RCC 7860 (cell line): ENCODE data around the gene NNMT.

ENCODE experiments used
- DNase-seq: peaks from one replicate; pipeline ENCODE4 v3.0.0-alpha.2; 2015; ENCODE audit warnings: low spot score
- FAIRE-seq: peaks from 2 replicates; lab custom pipeline; 2012; peaks lifted over from hg19 to GRCh38; lab: Jason Lieb, UNC

Gene NNMT

DNA sequence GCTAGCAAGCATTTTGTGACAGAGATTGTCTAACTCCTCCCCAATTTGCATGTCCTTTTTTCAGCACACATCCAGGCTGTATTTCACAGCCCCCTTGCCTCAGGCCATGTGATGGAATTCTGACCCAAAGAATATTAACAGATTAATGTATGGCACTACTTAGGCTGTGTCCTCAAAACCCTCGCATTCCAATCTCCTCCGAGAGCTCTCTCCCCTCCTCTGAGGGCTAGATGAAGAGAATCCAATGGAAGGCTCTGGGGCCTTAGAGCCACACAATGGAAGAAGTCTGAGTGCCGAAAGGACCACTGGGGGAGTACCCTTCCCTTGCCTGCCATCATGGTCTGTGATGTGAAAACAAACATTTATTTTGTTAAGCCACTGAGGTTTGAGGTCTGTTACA is 13.7 kb upstream of the NNMT start:
- DNase-seq (no peak), FAIRE-seq (no peak)

DNA sequence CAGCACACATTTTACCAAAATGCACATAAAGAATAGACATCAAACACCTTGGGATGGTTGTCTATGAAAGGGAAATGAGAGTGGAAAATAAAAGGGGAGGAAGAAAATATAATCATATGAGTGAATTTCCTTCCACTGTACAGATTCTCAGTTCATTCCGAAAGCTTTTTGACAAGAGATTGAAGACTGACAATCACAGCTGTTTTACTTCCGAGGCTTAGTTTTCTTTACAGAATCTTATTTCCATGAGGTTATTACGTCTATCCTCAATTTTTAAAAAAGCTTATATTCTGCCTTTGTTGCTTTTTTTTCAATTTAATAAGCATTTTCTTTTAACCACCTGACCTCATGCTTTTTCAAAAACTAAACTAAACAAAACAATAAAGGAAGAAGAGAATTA is 12.8 kb upstream of the NNMT start:
- FAIRE-seq, result no peak
- no peak for DNase-seq

DNA sequence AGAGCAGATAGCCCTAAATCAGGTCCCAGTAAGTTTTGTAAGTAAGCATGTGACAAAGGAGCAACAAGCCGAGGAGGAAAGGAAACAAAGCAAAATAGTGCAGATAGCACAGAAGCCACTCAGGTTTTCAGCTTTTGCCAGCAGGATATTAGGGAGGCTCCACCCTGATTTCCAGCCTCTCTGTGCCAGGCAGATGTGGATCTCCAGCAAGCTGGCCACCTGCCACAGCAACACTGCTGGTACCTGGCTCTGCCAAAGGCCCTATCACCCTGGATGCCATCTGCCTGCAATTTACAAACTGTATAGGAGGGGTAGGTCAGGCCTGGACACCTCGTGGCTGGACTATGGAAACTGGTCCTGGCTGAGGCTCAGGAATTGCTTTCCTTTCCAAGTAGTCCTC is 12.2 kb upstream of the NNMT start:
- no peak for FAIRE-seq
- no peak for DNase-seq

DNA sequence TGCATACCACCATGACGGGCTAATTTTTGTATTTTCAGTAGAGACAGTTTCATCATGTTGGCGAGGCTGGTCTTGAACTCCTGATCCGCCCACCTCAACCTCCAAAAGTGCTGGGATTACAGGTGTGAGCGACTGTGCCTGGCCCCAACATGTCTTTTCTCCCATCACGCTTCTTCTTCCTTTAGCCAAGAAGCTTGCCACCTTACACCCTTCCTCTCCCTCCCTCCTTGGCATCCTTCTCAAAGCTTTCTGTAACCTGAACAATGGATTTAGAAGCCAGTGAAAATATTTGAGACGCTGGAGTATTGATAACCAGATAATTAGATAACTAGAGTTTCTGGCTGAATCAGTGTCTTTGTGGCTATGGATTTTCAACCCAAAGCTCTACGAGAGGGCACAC is 11.3 kb upstream of the NNMT start:
- FAIRE-seq (no peak), DNase-seq (no peak)

DNA sequence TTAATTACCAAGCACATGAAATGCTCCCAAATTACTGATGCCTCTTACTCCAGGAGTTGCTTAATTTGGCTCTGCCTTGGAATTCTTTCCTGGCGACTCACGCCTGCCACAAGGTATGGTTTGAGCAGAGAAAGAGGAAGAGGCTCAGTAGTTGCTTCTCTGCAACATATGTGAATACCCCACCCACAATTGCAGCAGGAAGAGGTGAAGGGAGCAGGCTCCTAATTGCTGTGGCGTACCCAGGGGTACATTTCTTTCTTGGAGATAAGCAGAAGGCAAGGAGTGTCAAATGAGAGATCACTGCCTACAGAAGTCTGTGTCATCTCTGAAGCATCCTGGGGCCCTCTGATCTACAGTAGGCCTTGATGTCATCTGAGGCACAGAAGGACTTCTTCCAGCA is 10.6 kb upstream of the NNMT start:
- DNase-seq (peak; percentile 30), FAIRE-seq (no peak)

DNA sequence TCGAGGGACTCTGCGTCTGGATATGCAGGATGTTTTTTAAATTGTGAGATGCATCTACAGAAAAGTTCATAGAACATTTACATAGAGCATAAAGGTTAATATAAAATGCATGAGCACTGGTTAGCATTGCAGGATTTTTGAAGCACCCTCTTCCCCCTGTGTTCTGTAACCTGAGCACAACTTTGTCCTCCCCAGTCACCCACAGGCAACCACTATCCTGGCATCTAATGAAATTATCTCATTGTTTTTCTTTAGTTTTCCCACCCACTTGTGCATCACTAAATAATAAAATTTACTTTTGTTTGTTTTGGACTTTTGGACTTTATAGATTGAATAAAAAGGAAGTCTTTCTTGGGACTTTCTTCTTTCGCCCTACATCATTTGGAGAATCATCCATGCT is 10.0 kb upstream of the NNMT start:
- DNase-seq (no peak), FAIRE-seq (no peak)

DNA sequence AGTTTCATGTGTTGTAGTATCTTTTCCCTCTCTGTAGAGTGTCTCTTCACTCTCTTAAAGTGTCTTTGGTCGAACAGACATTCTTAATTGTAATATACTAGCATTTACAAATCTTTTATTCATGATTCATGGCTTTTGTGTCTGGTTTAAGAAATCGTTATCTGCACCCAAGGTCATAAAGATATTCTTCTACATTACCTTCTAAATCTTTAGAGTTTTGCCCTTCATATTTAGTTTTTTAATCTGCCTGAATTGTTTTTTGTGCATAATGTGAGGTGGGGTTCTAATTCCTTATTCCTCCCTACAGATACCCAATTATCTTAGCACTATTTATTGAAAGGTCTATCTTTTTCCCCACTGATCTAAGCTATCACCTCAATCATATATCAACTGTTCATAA is 9.0 kb upstream of the NNMT start:
- DNase-seq, result no peak
- FAIRE-seq, result no peak

DNA sequence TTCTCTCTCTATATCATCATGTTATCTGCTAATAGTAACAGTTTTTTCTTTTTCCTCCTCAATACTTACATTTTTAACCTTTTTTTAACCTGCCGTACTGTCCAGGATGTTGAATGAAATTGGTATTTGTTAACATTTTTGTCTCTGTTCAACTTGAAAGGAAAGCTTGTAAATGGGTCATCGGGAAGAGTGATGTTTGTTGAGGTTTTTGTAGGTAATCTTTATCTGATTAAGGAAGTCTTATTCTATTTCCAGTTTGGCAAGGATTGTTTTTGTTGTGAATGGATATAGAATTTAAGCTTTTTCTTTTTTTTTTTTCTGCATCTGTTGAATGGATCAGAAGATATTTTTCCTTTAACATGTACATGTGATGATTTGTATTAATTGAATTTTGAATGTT is 8.1 kb upstream of the NNMT start:
- DNase-seq (no peak), FAIRE-seq (no peak)

DNA sequence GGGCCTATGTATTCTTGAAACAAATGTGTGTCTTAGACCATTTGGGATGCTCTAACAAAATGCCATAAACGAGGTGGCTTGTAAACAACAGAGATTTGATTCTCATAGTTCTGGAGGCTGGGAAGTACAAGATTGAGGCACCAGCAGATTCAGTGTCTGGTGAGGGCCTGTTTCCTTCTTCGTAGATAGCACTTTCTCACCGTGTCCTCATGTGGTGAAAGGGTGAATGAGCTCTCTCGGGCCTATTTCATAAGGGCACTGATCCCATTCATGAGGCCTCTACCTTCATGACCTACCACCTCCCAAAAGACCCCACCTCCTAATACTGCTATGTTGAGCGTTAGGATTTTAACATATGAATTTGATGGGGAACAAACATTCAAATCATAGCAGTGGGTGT is 6.4 kb upstream of the NNMT start:
- DNase-seq, result no peak
- FAIRE-seq, result no peak

DNA sequence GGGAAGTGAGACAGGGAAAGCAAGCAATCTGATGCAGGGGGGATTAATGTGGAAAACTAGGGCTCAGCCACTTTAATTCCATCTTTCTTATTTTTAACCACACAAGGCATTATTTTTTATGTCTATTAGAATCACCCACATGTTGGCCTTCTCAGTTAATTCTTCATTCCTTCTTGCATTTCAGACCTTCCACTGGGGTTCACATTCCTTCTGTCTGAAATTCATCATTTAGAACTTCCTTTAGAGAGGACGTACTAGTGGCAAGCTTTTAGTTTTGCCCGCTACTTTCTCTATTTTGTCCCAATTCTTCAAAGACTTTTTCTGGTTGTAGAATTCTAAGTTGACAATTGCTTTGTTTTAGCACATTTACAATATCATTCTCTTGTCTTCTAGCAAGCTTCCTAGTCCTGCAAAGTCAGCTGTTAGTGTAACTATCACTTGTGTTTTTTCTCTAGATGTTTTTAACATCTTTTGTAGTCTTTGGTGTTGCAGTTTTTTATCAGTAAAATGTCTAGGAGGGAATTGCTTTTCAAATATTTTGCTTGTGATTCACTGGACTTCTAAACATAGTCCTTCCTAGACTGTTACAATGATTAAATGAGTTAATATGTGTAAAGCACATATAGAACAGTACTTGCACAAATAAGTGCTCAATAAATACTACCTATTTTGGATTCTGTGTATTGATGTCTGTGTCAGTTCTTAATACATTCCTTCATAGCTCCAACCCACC is 5.5 kb upstream of the NNMT start:
- peak; percentile 18 for FAIRE-seq
- DNase-seq, result no peak

DNA sequence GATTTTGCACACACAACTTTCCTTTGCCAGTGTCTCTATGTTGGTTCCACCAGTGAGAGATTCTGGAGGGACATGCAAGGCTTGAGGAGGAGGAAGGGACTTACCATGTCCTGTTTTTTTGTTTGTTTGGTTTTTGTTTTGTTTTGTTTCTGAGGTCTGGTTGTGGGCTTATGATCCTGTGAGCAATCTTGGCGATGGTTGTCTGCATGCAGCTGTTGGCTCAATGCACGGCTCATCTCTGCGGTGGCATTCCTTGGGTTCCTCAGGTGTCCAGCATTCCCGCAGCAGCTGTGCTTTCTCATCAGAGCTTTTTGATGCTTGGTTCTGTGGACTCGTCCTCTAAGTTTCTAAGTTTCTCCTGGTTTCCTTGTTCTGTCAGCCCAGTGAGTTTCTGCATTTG is 4.8 kb upstream of the NNMT start:
- FAIRE-seq, result peak; percentile 59
- DNase-seq, result peak; percentile 72

DNA sequence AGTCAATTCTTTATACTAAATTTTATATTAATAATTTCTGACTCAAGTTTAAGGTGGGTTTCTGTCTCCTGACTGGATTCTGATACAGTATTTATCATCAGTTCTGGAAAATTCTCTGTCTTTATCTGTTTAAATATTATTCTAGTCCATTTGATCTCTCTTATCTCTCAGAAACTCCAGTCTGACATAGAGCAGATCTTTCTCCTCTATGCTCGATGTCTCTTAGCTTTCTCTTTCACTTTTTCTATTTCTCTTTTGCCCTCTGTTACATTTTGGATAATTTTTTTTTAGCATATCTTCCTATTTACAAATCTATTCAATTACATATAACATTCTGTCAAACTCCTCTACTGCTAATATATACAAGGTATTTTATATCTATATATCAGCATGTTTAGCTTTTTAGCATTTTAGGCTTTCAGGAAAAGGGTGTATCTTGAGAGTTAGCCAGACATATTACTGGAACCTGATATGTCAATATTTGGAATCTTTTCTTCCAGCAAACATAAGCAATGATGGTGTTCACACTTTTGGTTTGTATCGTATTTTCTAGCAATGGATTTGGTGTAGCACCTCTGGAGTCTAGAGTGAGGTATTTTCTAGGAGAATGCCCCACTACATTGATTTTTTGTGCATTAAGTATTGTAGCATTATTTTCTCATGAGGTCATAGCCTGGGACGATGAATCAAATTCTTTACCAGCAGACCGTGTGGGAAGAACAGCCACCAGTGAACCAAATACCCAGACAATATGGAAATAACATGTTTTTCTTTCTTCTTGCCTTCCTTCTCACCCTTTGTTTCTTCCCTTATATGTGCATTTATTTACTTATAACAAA is 4.1 kb upstream of the NNMT start:
- peak; percentile 91 for FAIRE-seq

DNA sequence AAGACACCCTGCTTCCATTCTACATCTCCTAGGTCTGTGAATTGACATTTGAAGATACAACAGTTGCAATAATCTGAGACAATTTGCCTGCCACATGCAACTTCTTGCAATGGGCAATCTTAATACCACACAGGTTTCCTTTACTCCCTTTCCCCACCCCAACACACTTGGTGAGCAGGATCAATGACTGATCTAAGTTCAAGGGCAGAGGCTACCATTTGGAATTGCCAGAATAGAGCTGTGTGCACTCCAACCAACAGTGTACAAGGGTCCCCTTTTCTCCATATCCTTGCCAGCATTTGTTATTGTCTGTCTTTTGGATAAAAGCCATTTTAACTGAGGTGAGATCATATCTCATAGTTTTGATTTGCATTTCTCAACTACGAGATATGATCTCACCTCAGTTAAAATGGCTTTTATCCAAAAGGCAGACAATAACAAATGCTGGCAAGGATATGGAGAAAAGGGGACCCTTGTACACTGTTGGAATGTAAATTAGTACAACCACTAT is 2.9 kb upstream of the NNMT start:
- FAIRE-seq, result no peak
- peak; percentile 4 for DNase-seq

More for the DNA sequence above, 4.1 kb upstream of the NNMT start:
- peak; percentile 82 for DNase-seq

DNA sequence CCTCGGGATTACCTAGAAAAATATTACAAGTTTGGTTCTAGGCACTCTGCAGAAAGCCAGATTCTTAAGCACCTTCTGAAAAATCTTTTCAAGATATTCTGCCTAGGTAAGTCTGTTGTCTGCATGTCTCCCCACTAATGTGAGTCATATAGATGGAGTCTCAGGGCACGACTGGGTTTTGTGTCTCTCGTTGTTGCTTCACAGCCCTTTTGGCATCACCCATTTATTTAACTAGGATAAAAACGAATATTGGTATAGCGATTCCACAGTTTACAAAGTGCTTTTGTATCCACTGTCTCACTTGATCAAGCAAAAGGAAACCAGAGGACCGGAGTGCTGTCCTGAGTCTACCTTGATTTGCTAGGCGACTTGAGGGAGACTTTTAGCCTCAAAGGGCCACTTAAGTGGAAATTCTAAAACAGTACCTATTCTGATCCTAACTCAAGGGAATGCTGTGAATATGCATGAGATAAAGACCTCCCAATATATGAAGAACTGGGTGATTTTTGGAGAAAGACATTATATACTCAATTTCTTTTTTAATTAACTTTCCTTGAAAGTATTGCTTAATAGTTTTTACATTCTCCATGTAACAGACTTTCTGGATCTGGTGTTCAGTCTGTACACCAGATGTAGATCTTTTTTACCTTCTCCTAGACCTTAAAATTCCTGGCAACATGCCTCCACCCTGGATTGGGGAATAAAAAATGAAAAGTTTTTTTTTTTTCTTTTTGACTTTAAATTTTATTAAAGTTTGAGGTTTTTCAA is 590 bp downstream of the NNMT start:
- DNase-seq, result no peak
- no peak for FAIRE-seq

DNA sequence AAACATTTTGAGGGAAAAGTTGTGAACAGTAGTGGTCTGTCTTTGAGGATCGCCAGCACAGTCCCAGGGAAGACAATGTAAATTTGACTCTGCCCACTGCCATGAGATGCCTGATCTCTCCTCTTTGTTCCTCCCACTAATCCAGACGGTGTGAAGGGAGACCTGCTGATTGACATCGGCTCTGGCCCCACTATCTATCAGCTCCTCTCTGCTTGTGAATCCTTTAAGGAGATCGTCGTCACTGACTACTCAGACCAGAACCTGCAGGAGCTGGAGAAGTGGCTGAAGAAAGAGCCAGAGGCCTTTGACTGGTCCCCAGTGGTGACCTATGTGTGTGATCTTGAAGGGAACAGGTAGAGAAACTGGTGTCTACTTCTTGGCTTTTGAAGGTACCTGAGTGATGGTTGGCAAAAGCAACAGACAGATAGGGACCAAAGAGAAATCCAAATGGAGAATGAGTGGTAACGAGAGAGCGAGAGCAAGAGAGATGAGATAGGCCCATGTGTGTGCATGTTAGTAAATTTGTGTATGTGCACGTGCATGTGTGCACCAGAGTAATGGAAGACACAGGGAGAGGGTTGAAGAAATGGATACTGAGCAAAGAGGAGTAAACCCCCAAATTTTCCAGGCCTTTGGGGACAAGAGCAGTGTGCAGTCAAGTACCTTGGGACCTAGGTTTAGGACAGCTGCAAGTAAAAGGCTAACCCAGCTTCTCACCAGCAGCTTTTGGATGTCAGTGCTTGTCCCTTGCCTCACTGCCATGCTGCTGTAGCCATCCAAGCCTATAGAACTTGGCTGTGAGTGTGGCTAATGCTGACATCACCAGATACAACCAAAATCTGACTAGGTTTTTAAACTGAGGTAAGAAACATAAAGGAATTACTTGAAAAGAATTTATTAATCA is 1.9 kb downstream of the NNMT start:
- DNase-seq (peak; percentile 21), FAIRE-seq (no peak)

DNA sequence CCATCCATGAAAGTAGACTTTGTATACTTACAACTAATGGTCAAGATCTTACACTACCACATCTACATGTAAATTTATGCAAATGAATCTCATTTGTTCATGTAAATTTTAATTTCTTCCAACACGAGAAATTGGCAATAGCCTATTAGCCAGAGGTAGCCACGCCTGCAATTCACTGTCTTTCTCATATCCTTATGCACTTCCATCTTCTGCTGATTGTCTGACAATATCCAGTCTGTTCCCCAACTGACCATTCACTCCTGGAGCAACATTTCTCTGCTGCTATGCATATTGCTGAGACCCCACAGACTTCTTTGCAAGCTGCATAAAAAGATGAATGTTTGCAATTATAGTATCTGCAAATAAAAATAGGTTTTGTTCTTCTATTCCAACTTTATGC is 2.5 kb downstream of the NNMT start:
- no peak for FAIRE-seq

DNA sequence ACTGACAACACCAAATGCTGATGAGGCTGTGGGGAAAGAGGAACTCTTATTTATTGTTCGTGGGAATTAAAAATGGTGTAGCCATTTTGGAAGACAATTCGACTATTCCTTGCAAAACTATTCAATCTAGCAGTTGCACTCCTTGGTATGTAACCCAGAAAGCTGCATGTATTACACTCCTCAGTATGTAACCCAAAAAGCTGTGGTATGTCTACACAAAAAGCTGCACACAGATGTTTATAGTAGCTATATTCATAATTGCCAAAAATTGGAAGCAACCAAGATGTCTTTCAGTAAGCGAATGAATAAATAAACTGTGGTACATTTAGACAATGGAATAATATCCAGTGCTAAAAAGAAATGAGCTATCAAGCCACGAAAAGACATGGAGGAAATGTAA is 4.9 kb downstream of the NNMT start:
- no peak for DNase-seq

More for the DNA sequence above, 2.5 kb downstream of the NNMT start:
- DNase-seq, result no peak

DNA sequence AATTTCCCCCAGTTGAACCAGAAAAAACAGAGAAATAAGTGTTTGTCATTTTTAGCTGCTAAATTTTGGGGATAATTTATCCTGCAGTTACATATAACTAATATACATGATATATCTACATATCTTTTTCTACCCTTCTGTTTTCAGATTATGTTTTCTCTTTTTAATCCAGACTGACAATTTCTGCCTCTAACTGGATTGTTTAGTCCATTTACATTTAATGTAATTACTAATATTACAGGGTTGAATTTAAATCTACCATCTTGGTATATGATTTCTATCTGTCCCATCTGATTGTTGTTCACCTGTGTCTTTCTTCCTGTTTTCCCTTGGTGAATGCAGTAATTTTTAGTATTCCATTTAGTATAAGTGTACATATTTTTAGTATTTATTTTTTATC is 5.7 kb downstream of the NNMT start:
- FAIRE-seq (no peak), DNase-seq (no peak)

More for the DNA sequence above, 4.9 kb downstream of the NNMT start:
- no peak for FAIRE-seq

DNA sequence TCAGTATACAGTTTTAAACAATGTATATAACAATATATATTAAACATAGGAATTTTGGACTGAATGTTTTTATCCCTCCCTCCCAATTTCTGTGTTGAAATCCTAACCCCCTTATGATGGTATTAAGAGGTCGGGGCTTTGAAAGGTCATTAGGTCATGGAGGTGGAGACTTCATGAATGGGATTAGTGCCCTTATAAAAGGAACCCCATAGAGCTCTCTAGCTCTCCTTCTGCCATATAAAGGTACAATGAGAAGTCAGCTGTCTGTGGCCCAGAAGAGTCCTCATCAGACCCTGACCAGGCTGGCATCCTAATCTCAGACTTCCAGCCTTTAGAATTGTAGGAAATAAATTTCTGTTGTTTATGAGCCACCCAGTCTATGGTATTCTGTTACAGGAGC is 6.5 kb downstream of the NNMT start:
- FAIRE-seq (no peak), DNase-seq (no peak)

DNA sequence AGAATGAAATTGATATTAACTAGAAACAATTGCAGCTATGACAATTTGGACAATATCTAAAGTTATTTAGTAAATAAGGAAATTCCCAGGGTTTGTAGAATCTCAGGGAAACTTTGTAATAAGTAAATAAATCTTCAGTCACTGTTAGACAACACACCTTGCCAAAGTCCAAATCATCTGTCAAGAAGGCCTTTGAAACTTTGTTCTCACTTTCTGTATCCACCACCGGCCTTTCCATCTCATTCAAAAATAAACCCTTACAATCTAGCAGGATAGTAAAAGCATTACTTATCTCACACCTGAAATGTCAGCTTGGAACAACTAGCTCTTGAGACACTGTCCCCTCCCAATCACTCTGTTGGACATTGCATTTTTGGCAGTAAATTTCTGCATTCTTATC is 7.9 kb downstream of the NNMT start:
- no peak for FAIRE-seq
- DNase-seq, result no peak
